DMS79 treated with DMSO at 0.1 percent for 48 hours (cell line): Measurements from ENCODE around the gene ACTN4.

Experiments used
- DNase-seq: peaks from one replicate; lab custom pipeline; 2025; lab: John Stamatoyannopoulos, UW

Gene ACTN4

GRCh38 chr19:38678217-38678890 is 30.9 kb downstream of the ACTN4 start:
- no peak for DNase-seq

- no peak for DNase-seq
Observed at GRCh38 chr19:38678891-38679494, 31.5 kb downstream of the ACTN4 start.

- DNase-seq = no peak
Observed at GRCh38 chr19:38679839-38680238, 32.4 kb downstream of the ACTN4 start.

- no peak for DNase-seq
Observed at GRCh38 chr19:38682195-38682867, 34.9 kb downstream of the ACTN4 start.

- no peak for DNase-seq
Observed at GRCh38 chr19:38682872-38683392, 35.5 kb downstream of the ACTN4 start.

GRCh38 chr19:38683393-38684077 is 36.1 kb downstream of the ACTN4 start:
- DNase-seq = peak; percentile 33

- no peak for DNase-seq
Observed at GRCh38 chr19:38684078-38684861, 36.8 kb downstream of the ACTN4 start.

GRCh38 chr19:38684862-38685665 is 37.6 kb downstream of the ACTN4 start:
- DNase-seq = no peak

GRCh38 chr19:38685666-38686529 is 38.4 kb downstream of the ACTN4 start:
- DNase-seq = no peak

GRCh38 chr19:38686530-38686888 is 39.1 kb downstream of the ACTN4 start:
- DNase-seq = no peak

GRCh38 chr19:38687837-38688378 is 40.5 kb downstream of the ACTN4 start:
- DNase-seq = no peak

- DNase-seq = no peak
Observed at GRCh38 chr19:38690146-38690545, 42.7 kb downstream of the ACTN4 start.

- no peak for DNase-seq
Observed at GRCh38 chr19:38690832-38691231, 43.4 kb downstream of the ACTN4 start.

GRCh38 chr19:38691938-38692457 is 44.5 kb downstream of the ACTN4 start:
- DNase-seq = no peak

GRCh38 chr19:38692458-38693379 is 45.3 kb downstream of the ACTN4 start:
- no peak for DNase-seq

GRCh38 chr19:38693380-38694223 is 46.2 kb downstream of the ACTN4 start:
- no peak for DNase-seq

GRCh38 chr19:38695317-38695683 is 47.9 kb downstream of the ACTN4 start:
- DNase-seq = no peak
